Dermis blood vessel endothelial cell (primary cell): ENCODE results near the gene ADIPOR2. TPM values are rescaled to one million over a fixed set of nuclear protein-coding genes. Genes with fewer than 3 reads are reported as not detected.
"Not testable (repeated sequence)": the region's sequence is repeated elsewhere in the genome, so short reads cannot be mapped to it uniquely, and the experiment has no call there.

Experiments
- DNase-seq: peaks from one replicate; pipeline ENCODE4 v3.0.0; 2010
- total RNA-seq: library from RNA; depleted of rRNA; stranded (reverse); fragments of >200 nt; gene quantifications from 2 replicates; pipeline ENCODE4 v1.2.3, GENCODE V29; 2014

Gene ADIPOR2
- total RNA-seq, 1 donor from 2014 or later: 68.6 TPM

- DNase-seq: no peak
Observed at GRCh38 chr12:1666215-1666614, 24.7 kb upstream of the ADIPOR2 start.

- DNase-seq: peak; percentile 8
Observed at GRCh38 chr12:1666685-1667162, 24.1 kb upstream of the ADIPOR2 start.

GRCh38 chr12:1668833-1669543 lies 21.9 kb upstream of the ADIPOR2 start:
- DNase-seq: peak; percentile 62

GRCh38 chr12:1670358-1671268 lies 20.3 kb upstream of the ADIPOR2 start:
- DNase-seq: no peak

GRCh38 chr12:1676043-1676442 lies 14.8 kb upstream of the ADIPOR2 start:
- no peak for DNase-seq

GRCh38 chr12:1680804-1681492 lies 9.9 kb upstream of the ADIPOR2 start:
- DNase-seq: peak; percentile 93

- no peak for DNase-seq
Observed at GRCh38 chr12:1681493-1681807, 9.4 kb upstream of the ADIPOR2 start.

GRCh38 chr12:1688086-1688710 lies 2.7 kb upstream of the ADIPOR2 start:
- no peak for DNase-seq

GRCh38 chr12:1691123-1692007 lies 495 bp downstream of the ADIPOR2 start:
- peak; percentile 43 for DNase-seq

- no peak for DNase-seq
Observed at GRCh38 chr12:1692226-1692625, 1.4 kb downstream of the ADIPOR2 start.

GRCh38 chr12:1692895-1693610 lies 2.2 kb downstream of the ADIPOR2 start:
- DNase-seq: no peak

GRCh38 chr12:1695097-1695496 lies 4.2 kb downstream of the ADIPOR2 start:
- not testable (repeated sequence) for DNase-seq

- DNase-seq: no peak
Observed at GRCh38 chr12:1695886-1696670, 5.2 kb downstream of the ADIPOR2 start.

GRCh38 chr12:1696800-1697199 lies 5.9 kb downstream of the ADIPOR2 start:
- DNase-seq: no peak

- DNase-seq: no peak
Observed at GRCh38 chr12:1697271-1697670, 6.4 kb downstream of the ADIPOR2 start.

- no peak for DNase-seq
Observed at GRCh38 chr12:1698720-1699119, 7.8 kb downstream of the ADIPOR2 start.

GRCh38 chr12:1702713-1703112 lies 11.8 kb downstream of the ADIPOR2 start:
- peak; percentile 22 for DNase-seq

GRCh38 chr12:1703771-1704722 lies 13.2 kb downstream of the ADIPOR2 start:
- no peak for DNase-seq
